Progenitor cell of endocrine pancreas (in vitro differentiated cells): ENCODE data around the gene FLCN. TPM values are rescaled to one million over a fixed set of nuclear protein-coding genes. Genes with fewer than 3 reads are reported as not detected.

Experiments
- DNase-seq: peaks from one replicate; pipeline ENCODE4 v3.0.0; 2021; ENCODE audit warnings: low spot score; ENCODE audit not compliant: unreplicated experiment
- H3K27ac Mint-ChIP-seq: 2 replicates; pipeline ENCODE4 v1.8.0; 2021; ENCODE audit warnings: mild to moderate bottlenecking, moderate library complexity, mixed read lengths
- H3K27me3 Mint-ChIP-seq: 2 replicates; pipeline ENCODE4 v1.8.0; 2021; ENCODE audit warnings: mixed read lengths
- H3K36me3 Mint-ChIP-seq: 2 replicates; pipeline ENCODE4 v1.8.0; 2022; ENCODE audit warnings: mixed read lengths; ENCODE audit not compliant: insufficient read depth
- H3K4me1 Mint-ChIP-seq: 2 replicates; pipeline ENCODE4 v1.8.0; 2021; ENCODE audit warnings: low read depth, mixed read lengths
- H3K4me3 Mint-ChIP-seq: 2 replicates; pipeline ENCODE4 v1.8.0; 2021; ENCODE audit warnings: low read depth, mild to moderate bottlenecking, moderate library complexity, mixed read lengths
- H3K9me3 Mint-ChIP-seq: 2 replicates; pipeline ENCODE4 v1.8.0; 2021; ENCODE audit warnings: low read depth, mixed read lengths
- CTCF ChIP-seq: fragments of 200-600 bp; sonication (generic); IDR thresholded peaks from one replicate; pipeline ENCODE4 v1.5.0; 2021; ENCODE audit warnings: antibody characterized with exemption, mild to moderate bottlenecking; ENCODE audit not compliant: unreplicated experiment
- total RNA-seq: library from RNA; stranded (reverse); gene quantifications from 2 replicates; pipeline ENCODE4 v1.2.1, GENCODE V29; 2021

FLCN gene
- total RNA-seq, 1 donor from 2014 or later, result 58.4 TPM

- DNase-seq, result no peak
- Mint-ChIP-seq H3K4me1 (no peaks in the 10 kb centered on the region), H3K36me3 (peaks cover 21% of the 10 kb centered on the region), H3K4me3 (no peak overlapping the region), H3K27me3 (no peaks in the 10 kb centered on the region), H3K9me3 (no peaks in the 10 kb centered on the region), H3K27ac (no peak overlapping the region)
- TF ChIP-seq CTCF, result no peak
Observed at GRCh38 chr17:17216776-17217175, 20.2 kb downstream of the FLCN start.

GRCh38 chr17:17216236-17216635, 20.7 kb downstream of the FLCN start:
- Mint-ChIP-seq H3K36me3 (peaks cover 18% of the 10 kb centered on the region), H3K9me3 (no peaks in the 10 kb centered on the region), H3K27ac (no peak overlapping the region), H3K4me3 (no peak overlapping the region), H3K27me3 (no peaks in the 10 kb centered on the region), H3K4me1 (no peaks in the 10 kb centered on the region)
- no peak for DNase-seq
- TF ChIP-seq CTCF, result no peak

GRCh38 chr17:17215575-17215974, 21.4 kb downstream of the FLCN start:
- no peak overlapping the region for H3K27ac Mint-ChIP-seq
- no peaks in the 10 kb centered on the region for H3K9me3 Mint-ChIP-seq
- H3K27me3 Mint-ChIP-seq, result no peaks in the 10 kb centered on the region

GRCh38 chr17:17214646-17215436, 22.1 kb downstream of the FLCN start:
- H3K4me3 Mint-ChIP-seq, result no peak overlapping the region
- TF ChIP-seq CTCF, result no peak
- H3K4me1 Mint-ChIP-seq, result no peaks in the 10 kb centered on the region
- peaks cover 14% of the 10 kb centered on the region for H3K36me3 Mint-ChIP-seq
- H3K27ac Mint-ChIP-seq, result no peak overlapping the region
- DNase-seq, result no peak
- H3K27me3 Mint-ChIP-seq, result no peaks in the 10 kb centered on the region
- H3K9me3 Mint-ChIP-seq, result no peaks in the 10 kb centered on the region

More at GRCh38 chr17:17215575-17215974, 21.4 kb downstream of the FLCN start:
- Mint-ChIP-seq H3K36me3 (peaks cover 14% of the 10 kb centered on the region), H3K4me3 (no peak overlapping the region), H3K4me1 (no peaks in the 10 kb centered on the region)
- no peak for DNase-seq
- no peak for TF ChIP-seq CTCF

GRCh38 chr17:17213775-17214174, 23.2 kb downstream of the FLCN start:
- H3K27me3 Mint-ChIP-seq, result no peaks in the 10 kb centered on the region
- no peak for TF ChIP-seq CTCF
- peaks cover 14% of the 10 kb centered on the region for H3K36me3 Mint-ChIP-seq
- H3K27ac Mint-ChIP-seq, result no peak overlapping the region
- no peaks in the 10 kb centered on the region for H3K9me3 Mint-ChIP-seq
- H3K4me1 Mint-ChIP-seq, result no peaks in the 10 kb centered on the region
- H3K4me3 Mint-ChIP-seq, result no peak overlapping the region
- no peak for DNase-seq
